GM18499 (cell line): ENCODE measurements around the gene PPCS.
"Not testable (repeated sequence)": the region's sequence is repeated elsewhere in the genome, so short reads cannot be mapped to it uniquely, and the experiment has no call there.

Experiments used
- ATAC-seq: cut with Tn5 transposase; IDR thresholded peaks from one replicate; pipeline ENCODE4 v1.9.1; 2021; ENCODE audit warnings: moderate number of reproducible peaks; ENCODE audit not compliant: insufficient read depth, unreplicated experiment

The PPCS gene

DNA sequence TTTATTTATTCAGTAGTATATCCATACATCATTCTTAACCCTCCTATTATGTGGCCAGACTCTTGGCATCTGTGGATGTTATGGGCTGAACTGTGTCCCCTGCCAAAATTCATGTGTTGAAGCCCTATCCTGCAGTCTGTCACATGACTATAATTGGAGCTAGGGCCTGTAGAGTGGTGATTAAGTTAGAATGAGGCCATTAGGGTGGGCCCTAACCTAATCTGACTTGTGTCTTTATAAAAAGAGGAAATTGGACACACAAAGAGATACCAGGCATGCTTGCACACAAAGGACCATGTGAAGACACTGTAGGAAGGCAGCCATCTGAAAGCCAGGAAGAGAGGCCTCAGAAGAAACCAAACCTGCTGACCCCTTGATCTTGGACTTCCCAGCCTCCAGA, 7.1 kb upstream of the PPCS start:
- no peak for ATAC-seq

DNA sequence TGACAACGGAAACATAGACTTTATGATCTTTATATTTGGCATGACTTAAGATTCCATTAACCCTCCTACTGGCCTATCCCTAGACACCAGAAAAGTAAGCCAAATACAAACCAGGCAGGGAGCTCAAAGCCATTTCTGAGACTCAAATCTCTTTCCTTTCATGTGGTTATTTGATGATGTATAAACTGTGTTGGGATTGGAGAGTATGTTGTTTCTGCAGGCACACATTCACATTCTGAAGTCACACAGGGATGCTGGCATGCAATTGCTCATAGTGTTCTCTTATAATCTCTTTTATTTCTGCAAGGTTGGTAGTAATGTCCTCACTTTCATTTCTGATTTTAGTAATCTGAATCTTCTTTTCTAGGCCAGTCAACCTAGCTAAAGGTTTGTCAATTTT, 6.3 kb upstream of the PPCS start:
- ATAC-seq, result no peak

DNA sequence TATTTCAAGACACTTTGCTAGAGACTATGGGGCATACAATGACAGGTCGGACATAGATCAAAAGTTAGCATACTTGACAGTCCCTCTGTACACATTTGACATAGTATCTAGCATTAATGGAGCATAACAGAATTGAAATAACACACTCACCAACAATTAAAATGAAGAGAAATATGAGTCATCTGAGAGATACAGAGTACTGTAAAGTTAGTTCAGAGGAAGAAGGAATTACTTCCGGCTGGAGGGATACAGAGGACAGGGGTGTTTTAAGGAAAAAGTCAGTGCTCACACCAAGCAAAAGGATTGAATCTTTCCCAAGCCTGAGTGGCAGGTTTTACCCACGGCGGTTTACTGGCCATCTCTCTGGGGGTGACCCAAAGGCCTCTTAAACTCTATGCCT, 3.0 kb upstream of the PPCS start:
- no peak for ATAC-seq

DNA sequence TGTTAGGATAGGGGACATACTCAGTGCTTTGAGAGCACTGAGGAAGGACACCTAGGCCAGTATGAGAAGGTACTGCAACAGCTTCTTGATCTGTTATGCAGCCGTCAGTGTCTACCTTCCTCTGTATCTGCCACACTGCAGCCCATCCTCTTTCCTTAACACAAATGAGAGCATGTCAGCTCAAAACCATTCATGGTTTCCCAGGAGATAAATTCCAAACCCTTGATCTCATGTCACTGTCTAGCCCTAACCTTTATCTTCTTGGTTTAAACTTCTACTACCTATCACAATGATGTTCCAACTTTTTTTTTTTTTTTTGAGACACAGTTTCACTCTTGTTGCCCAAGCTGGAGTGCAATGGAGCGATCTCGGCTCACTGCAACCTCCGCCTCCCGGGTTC, 1.9 kb upstream of the PPCS start:
- ATAC-seq, result no peak

DNA sequence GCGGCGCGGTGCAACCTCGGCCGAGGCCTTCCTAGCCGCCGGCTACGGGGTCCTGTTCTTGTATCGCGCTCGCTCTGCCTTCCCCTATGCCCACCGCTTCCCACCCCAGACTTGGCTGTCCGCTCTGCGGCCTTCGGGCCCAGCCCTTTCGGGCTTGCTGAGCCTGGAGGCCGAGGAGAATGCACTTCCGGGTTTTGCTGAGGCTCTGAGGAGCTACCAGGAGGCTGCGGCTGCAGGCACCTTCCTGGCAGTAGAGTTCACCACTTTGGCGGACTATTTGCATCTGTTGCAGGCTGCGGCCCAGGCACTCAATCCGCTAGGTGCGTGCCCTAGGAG, 379 bp downstream of the PPCS start:
- peak; percentile 28 for ATAC-seq

DNA sequence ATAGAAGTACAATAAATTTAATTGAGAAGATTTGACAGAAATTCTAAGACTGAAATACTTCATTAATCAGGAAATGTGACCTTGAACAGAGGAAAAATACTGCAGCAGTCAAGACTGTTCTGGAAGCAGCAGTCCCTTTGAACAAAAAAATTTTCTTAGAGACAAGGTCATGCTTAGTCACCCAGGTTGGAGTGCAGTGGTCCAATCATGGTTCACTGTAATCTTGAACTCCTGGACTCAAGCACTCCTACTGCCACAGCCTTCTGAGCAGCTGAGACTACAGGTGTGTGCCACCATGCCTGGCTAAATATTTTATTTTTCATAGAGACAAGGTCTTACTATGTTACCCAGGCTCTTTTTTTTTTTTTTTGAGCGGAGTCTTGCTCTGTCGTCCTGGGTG, 4.9 kb downstream of the PPCS start:
- no peak for ATAC-seq

DNA sequence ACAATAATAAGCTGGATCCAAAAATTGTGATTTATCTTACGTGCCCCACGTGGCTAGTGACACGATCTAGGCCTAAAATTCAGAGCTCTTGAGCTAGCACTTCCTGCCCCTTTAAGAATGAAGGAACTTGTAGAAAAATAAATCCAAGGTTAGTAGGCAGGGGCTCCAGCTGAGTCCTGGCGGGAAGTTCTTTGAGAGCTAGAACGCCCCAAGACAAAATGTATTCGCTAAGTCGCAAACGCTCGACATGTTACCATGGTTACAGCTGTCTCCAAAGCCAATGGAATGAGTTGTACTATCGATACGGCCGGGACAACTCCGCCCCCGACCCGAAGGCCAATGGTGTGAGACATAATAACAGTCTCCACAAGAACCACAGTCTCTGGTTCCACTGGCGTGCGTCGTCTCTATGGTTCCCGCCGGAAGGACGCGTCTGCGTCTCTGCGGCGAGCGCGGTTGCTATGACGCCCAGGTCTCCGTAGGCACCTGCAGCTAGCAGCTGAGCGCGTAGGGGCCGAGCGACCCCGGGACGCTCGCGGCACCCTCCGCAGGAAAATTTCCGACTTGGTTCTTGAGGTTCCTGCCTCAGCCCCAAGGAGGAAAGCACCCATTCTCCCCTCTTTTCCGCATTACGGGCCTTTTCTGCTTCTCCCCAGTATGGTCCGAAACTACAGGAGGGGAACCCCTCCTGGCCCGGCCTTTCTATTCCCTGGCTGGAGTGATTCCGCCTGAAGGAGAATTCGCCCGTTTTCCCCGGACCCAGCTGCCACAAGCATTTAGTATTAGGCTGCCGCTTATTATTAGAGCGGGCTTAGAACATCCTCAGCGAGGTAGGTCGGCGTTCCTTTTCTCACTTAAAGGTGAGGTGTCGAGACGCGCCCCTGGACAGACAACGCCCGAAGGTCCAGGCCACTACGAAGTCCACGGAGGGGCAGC, 6.8 kb downstream of the PPCS start, which contains the start of gene CCDC30:
Gene CCDC30, plus strand, starts transcription at position 459 of the 936 bp plus-strand sequence. CDS start 17,266 bp downstream, outside the sequence.
- peak; percentile 91 for ATAC-seq

DNA sequence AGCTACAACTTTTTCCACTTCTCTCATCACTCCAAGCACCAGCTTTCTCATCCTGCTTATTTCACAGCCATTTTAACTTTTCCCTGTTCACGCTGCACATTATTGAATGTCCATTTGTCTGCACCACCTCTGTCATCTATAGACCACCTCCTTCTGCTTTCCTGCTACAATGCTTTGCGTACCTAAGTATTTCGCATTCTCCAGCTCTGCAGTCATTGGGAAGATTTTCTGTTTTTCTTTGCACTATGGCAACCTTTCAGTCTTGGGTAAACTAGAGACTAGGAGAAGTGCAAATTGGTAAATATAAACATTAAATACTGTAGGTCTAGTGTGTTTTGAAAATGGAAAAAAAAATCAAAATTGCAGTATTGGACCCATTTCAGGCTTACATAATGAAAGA, 7.6 kb downstream of the PPCS start:
- ATAC-seq, result no peak

DNA sequence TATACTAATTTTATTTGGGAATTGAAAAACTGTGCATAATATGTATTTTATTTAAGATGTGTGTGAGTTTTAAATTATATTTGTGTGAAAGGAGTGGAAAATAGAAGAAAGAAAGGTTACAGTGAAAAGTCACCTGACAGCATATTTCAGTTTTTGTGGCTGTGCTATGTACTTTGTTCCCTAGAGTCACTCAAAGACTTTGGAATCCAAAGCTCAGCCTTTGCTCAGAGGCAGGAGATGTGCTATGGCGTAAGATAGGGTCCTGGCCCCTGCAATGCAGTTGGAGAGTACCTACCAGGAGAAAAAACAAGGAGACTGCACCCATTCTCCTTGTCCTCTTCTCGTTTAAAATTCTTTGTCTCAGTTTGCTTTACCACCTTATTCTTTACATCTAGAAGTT, 9.7 kb downstream of the PPCS start:
- ATAC-seq, result no peak

DNA sequence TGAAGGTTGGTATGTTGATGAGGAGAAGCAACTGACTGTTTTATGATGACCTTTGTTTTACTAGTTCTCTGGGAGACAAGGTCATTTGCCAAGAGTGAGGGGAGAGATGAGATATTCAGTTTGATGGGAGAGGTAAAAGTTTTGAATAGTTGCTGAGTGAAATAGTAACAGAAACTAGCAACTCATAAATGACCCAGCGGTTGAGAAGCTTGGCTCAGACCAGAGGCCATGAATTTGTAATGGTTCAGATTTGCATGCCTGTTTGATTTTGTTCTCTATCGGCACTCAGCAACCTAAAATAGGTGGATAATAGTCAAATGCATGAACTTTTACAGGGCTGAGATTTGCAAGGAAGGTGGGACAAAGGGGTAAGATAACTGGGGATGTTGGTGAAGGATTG, 13.4 kb downstream of the PPCS start:
- no peak for ATAC-seq

DNA sequence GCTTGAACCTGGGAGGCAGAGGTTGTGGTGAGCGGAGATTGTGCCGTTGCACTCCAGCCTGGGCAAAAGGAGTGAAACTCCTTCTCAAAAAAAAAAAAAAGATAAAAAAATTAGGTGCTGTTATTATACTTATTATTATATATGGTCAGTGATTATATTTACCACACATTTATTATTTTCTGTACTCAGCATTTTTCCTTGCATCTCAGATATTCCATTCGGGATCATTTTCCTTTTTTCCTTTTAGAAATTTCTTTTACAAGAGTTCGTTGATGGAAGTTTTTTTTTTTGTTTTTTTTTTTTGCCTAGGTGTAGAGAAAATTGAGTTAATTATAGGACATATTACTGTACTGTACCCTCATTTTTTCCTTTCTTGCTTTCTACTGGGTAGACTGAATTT, 20.3 kb downstream of the PPCS start:
- ATAC-seq, result no peak

DNA sequence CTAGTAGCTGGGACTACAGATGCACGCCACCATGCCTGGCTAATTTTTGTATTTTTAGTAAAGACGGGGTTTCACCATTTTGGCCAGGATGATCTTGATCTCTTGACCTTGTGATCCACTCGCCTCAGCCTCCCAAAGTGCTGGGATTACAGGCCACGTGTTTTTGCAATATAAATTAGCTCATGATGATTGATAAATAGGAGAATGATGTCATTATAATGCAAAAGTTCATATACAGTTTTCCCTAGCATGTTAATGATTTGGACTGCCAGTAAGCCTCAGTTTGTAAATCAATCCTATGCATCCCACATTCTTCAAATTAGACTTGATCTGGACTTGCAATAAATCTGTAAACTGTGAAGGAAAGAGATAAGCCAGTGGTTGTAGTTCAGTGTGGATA, 21.0 kb downstream of the PPCS start:
- not testable (repeated sequence) for ATAC-seq

DNA sequence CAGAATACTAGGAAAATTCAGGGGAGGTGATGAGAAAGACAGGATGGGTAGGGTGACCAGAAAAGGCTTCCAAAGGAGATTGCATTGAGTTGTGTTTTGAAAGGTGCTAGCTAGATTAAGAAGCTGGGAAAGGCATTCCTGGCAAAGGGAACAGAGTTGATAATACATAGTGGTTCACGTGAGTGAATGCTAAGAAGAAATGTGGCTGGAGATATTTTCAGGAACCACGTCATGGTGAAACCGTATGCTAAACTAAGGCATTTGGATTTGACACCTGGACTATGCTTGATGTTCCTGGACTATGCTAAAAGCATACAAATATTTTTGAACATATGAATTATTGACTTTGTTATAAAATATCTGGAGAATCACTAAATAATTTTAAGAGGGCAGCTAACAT, 21.4 kb downstream of the PPCS start:
- ATAC-seq, result no peak

DNA sequence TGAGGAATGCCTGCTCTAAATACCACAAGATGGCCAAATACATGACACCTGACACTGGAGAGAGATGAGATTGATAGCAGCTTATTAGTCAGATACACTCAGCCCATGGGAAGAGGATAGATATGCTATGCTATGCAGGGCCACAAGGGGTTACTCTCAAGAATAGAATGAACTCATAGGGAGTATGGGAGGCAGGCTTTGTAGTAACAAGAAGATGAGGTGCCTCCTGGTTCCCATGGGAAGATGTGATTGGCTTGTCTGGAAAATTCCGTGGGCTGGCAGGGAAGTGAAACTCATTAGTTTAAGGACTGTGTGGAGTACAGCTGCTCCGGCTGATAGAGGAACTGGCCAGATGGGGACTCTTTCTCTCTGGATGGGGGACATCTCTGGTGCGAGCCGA, 23.3 kb downstream of the PPCS start:
- ATAC-seq, result no peak

DNA sequence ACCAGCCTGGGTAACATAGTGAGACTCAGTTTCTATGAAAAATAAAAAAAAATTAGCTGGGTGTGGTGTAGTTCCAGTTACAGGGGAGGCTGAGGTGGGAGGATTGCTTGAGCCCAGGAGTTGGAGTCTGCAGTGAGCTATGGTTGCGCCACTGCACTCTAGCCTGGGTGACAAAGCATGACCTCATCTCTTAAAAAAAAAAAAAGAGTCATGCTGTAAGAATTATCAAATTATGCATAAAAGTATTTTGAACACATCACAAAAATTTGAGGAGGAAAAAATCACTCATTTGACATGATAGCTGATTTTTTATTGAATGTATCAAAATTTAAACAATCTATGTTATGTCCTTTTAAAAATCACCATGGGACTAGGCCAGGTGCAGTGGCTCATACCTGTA, 24.6 kb downstream of the PPCS start:
- ATAC-seq, result no peak

DNA sequence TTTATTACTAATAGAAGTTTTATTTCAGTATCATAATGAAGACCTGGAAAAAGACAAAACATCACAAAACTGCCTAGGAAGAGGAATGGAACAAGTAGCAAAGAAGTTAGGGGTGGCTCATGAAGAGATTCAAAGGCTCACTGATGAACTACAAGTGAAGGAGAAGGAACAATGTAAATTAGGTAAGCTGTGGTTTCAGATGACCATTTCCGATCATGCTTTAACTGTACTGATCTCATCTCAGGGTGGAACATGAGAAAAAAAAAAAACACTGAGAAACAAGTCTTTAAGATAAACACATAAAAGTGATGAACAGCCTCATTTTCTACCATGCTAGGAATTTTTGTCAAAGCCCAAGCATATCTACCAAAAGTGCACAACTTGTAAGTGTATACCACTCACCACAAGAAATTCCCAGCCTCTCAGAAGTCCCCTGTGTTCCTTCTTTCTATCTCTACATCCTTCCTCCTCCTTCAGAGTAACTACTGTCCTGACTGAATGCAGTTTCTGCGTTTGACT, 26.4 kb downstream of the PPCS start:
- no peak for ATAC-seq

DNA sequence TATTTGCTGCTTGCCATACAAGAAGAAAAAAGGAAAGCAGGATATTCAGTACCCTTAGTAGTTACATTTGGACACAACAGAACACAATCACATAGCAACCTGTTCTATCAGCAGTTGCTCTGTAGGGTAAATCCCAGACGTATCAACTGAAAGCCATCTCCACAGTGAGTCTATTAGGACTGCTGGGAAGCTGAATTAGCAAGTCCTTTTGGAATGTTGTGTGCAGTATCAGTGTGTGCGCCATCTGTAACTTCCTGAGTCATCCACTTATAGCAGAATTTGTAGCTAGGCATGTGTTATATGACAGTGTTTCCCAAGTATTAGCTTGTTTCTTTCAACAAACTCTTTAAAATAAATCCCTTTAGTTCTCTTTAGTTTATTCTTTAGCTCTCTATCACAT, 28.0 kb downstream of the PPCS start:
- no peak for ATAC-seq

DNA sequence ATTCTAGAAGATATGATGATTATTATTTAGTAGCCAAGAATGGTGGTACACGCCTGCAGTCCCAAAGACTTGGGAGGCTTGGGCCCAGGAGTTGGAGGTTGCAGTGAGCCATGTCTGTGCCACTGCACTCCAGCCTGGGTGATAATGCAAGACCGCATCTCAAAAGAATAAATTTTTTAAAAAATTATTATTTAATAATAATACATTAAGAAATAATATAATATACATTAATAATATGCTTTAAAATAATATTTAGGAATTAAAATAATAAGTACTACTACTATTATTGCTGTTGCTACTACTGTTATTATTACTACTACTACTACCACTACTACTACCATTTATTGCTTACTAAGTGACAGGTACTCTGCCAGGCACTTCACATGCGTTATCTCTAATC, 33.9 kb downstream of the PPCS start:
- no peak for ATAC-seq

DNA sequence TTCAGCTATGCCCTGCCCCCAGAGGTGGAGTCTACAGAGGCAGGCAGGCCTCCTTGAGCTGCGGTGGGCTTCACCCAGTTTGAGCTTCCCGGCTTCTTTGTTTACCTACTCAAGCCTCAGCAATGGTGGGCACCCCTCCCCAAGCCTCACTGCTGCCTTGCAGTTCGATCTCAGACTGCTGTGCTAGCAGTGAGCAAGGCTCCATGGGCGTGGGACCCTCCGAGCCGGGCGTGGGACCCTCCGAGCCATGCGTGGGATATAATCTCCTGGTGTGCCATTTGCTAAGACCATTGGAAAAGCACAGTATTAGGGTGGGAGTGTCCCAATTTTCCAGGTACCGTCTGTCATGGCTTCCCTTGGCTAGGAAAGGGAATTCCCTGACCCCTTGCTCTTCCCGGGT, 45.7 kb downstream of the PPCS start:
- not testable (repeated sequence) for ATAC-seq

DNA sequence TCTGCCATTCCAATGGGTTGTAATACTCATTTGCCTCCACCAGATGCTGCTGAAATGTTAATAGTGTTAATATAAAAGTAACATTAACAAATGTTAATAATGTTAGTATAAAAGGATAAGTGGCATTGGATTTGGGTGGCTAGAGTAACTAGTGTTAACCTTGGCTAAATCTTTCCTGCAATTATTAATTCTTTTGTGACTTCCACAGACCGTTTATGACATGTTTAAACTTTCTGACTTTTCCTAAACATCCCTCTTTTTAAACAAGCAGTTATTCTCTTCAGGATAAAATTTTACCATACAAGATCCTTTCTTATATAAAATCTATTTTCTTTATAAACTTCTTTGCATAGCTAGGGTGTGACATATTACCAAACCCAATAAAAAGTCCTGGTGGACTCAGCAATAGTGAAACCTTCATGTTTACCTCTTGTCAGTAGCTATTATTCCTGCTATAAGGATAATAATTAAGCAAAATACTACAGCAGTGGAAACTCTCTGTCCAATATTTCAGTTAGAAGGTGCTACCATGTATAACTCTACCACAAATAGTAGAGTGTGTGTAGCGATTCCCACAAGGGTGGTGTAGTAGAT, 48.3 kb downstream of the PPCS start:
- ATAC-seq, result no peak

DNA sequence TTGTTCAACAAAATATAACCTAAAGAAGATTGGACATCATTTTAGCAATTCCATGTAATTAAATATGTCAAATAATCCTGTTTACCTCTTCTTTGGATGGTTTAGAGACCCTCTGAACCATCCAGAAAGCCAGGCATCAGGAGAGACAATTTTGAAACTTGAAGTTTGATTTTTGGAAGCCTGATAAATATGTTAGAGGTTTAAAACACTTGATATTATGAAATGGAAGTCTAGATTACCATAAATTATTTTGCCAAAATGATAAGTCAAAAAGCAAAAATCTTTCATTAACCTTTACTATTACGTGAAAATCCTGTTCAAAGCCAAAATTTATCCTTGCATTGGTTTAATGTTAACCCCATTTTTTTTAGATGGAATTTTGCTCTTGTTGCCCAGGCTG, 50.2 kb downstream of the PPCS start:
- ATAC-seq, result no peak
